Measurements from ENCODE around the gene NOTUM. TPM values are rescaled to one million over a fixed set of nuclear protein-coding genes. Genes with fewer than 3 reads are reported as not detected.
A peak's percentile ranks its signal among the peaks of the same experiment; 100 is the strongest.
"Not testable (repeated sequence)": the region's sequence is repeated elsewhere in the genome, so short reads cannot be mapped to it uniquely, and the experiment has no call there.

NOTUM gene
- total RNA-seq, 1 donor from 2014 or later: under 0.01 TPM

- DNase-seq (ENCODE audit: low spot score in 2 of 2) (peak; percentile 91 to 94), FAIRE-seq (no peak)
Observed at GRCh38 chr17:81959362-81960129, 1.4 kb downstream of the NOTUM start.

GRCh38 chr17:81958633-81959342, 2.2 kb downstream of the NOTUM start:
- DNase-seq (ENCODE audit: low spot score in 2 of 2) (no peak), FAIRE-seq (no peak)

- DNase-seq (ENCODE audit: low spot score in 2 of 2) (no peak), FAIRE-seq (no peak)
Observed at GRCh38 chr17:81957691-81958432, 3.1 kb downstream of the NOTUM start.

GRCh38 chr17:81956607-81957589, 4.1 kb downstream of the NOTUM start:
- FAIRE-seq (no peak), DNase-seq (ENCODE audit: low spot score in 2 of 2) (no peak)

GRCh38 chr17:81955756-81956544, 5.0 kb downstream of the NOTUM start:
- FAIRE-seq (no peak), DNase-seq (ENCODE audit: low spot score in 2 of 2) (no peak)

GRCh38 chr17:81955058-81955681, 5.8 kb downstream of the NOTUM start:
- DNase-seq (ENCODE audit: low spot score in 2 of 2) (no peak), FAIRE-seq (no peak)

- FAIRE-seq (no peak), DNase-seq (ENCODE audit: low spot score in 2 of 2) (no peak)
Observed at GRCh38 chr17:81954131-81955057, 6.6 kb downstream of the NOTUM start.

GRCh38 chr17:81953443-81953842, 7.5 kb downstream of the NOTUM start:
- FAIRE-seq; DNase-seq (ENCODE audit: low spot score in 2 of 2): not testable (repeated sequence)

GRCh38 chr17:81952792-81953228, 8.2 kb downstream of the NOTUM start:
- DNase-seq (ENCODE audit: low spot score in 2 of 2) (no peak), FAIRE-seq (no peak)

GRCh38 chr17:81951785-81952684, 9.0 kb downstream of the NOTUM start:
- FAIRE-seq (no peak), DNase-seq (ENCODE audit: low spot score in 2 of 2) (no peak)

GRCh38 chr17:81950501-81950900, 10.5 kb downstream of the NOTUM start:
- FAIRE-seq (no peak), DNase-seq (ENCODE audit: low spot score in 2 of 2) (no peak)

GRCh38 chr17:81948635-81949378, 12.2 kb downstream of the NOTUM start:
- FAIRE-seq (no peak), DNase-seq (ENCODE audit: low spot score in 2 of 2) (no peak)

- FAIRE-seq (no peak), DNase-seq (ENCODE audit: low spot score in 2 of 2) (no peak)
Observed at GRCh38 chr17:81947189-81947588, 13.8 kb downstream of the NOTUM start, which contains the start of gene MYADML2. MYADML2 (minus strand) TSS chr17:81947233; CDS start chr17:81941741, 5,492 bp downstream.

- no peak for FAIRE-seq
- DNase-seq (ENCODE audit: low spot score in 2 of 2): no peak
Observed at GRCh38 chr17:81944858-81945257, 16.1 kb downstream of the NOTUM start.

GRCh38 chr17:81942167-81942553, 18.8 kb downstream of the NOTUM start:
- DNase-seq (ENCODE audit: low spot score in 2 of 2): no peak
- FAIRE-seq: no peak

All from frontal cortex (tissue), 4 donors.